Smooth muscle cell (in vitro differentiated cells): Measurements from ENCODE around the gene ADCY5. TPM values are rescaled to one million over a fixed set of nuclear protein-coding genes. Genes with fewer than 3 reads are reported as not detected.

ENCODE experiments used
- DNase-seq: peaks from one replicate; lab custom pipeline; 2025; ENCODE audit not compliant: unreplicated experiment; lab: John Stamatoyannopoulos, UW
- H2AFZ ChIP-seq: fragments of 200-600 bp; sonication (generic); 2 replicates; pipeline ENCODE4 v1.6.0; 2016; ENCODE audit warnings: antibody characterized with exemption, low read depth, mild to moderate bottlenecking
- H3F3A ChIP-seq: fragments of 200-600 bp; sonication (generic); 2 replicates; pipeline ENCODE4 v1.6.0; 2017; ENCODE audit warnings: antibody characterized with exemption, low read depth
- H3K27ac ChIP-seq: fragments of 200-600 bp; sonication (generic); 2 replicates; pipeline ENCODE4 v1.5.1; 2016; ENCODE audit warnings: low read depth, mild to moderate bottlenecking
- H3K27me3 ChIP-seq: fragments of 200-600 bp; sonication (generic); 2 replicates; pipeline ENCODE4 v1.6.1; 2016; ENCODE audit warnings: low read depth, mild to moderate bottlenecking
- H3K36me3 ChIP-seq: fragments of 200-600 bp; sonication (generic); 2 replicates; pipeline ENCODE4 v1.5.1; 2016; ENCODE audit warnings: low read depth
- H3K4me1 ChIP-seq: fragments of 200-600 bp; sonication (generic); 2 replicates; pipeline ENCODE4 v1.5.1; 2016; ENCODE audit warnings: low read depth
- H3K4me2 ChIP-seq: fragments of 200-600 bp; sonication (generic); 2 replicates; pipeline ENCODE4 v1.6.0; 2016; ENCODE audit warnings: mild to moderate bottlenecking
- H3K4me3 ChIP-seq: fragments of 200-600 bp; sonication (generic); 2 replicates; pipeline ENCODE4 v1.5.1; 2016; ENCODE audit warnings: mild to moderate bottlenecking
- H3K79me2 ChIP-seq: fragments of 200-600 bp; sonication (generic); 2 replicates; pipeline ENCODE4 v1.6.0; 2016; ENCODE audit warnings: low read depth, mild to moderate bottlenecking
- H3K9ac ChIP-seq: fragments of 200-600 bp; sonication (generic); 2 replicates; pipeline ENCODE4 v1.6.0; 2016; ENCODE audit warnings: low read depth
- H3K9me3 ChIP-seq: fragments of 200-600 bp; sonication (generic); replicated peaks from 2 replicates; pipeline ENCODE4 v1.5.1; 2016; ENCODE audit warnings: low read depth
- H4K20me1 ChIP-seq: fragments of 200-600 bp; sonication (generic); 2 replicates; pipeline ENCODE4 v1.6.0; 2016; ENCODE audit warnings: low read depth
- WGBS: methylation state at CpG from one replicate; pipeline ENCODE4 v1.1.7; 2016; ENCODE audit warnings: low lambda C conversion rate; 5-methylcytosine and 5-hydroxymethylcytosine counted together
- polyA plus RNA-seq: library from polyadenylated mRNA; unstranded; fragments of >200 nt; fragmentation: Nextera tagmentation; extraction: Ambion mirVana; gene quantifications from 2 replicates; pipeline ENCODE4 v1.2.1, GENCODE V29; 2016
- total RNA-seq: library from RNA; depleted of rRNA; stranded (reverse); fragments of >200 nt; gene quantifications from 2 replicates; pipeline ENCODE4 v1.2.3, GENCODE V29; 2014
- TF ChIP-seq, protein P1 (sequence below): fragments of 200-600 bp; sonication (generic); IDR thresholded peaks from 2 replicates; pipeline ENCODE4 v1.5.1; 2017; ENCODE audit warnings: borderline replicate concordance, mild to moderate bottlenecking, antibody characterized with exemption; ENCODE audit not compliant: insufficient read depth, poor library complexity, severe bottlenecking

Gene ADCY5
- total and polyA plus RNA-seq, 2 experiments from 2014 or later: 0.50 to 0.58 TPM

DNA sequence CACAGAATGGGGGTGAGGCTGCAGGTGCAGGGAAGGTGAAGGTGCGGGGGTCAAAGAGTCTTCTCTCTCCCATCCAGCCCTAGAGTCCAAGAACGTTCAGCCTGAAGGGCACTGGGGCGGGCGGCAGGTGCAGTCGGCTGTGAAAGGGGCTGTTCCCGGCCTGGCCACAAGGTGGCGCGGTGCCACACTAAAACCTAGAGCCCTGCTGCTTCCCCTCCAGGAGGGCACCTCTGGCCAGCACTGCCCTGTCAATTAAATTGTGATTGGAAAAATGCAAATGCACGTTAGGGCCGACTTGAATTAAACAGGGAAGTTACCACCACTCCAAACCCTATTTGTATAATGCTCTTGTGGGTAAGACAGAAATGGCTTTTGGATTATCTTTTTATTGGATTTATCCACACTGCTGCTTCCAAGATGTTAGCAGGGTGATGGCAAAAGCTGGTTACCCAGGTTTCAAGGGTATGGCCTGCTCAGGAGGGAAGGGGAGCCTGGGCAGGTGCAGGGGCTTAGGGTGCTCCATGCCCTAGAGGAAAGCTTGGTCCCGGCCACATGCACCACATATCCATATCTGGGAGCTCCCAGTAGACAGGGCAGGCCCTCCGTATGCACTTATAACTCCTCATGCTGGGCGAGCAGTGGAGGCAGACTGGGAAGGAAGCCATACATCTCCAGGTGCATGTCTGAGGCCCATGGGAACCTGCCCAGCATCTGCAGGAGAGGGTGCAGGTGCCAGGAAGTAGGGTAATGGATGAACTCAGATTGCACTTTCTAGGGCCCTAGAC is 119.8 kb downstream of the ADCY5 start:
- Histone ChIP-seq H4K20me1 (no peaks in the 10 kb centered on the region), H3K4me1 (peaks cover 13% of the 10 kb centered on the region), H3K27ac (no peak overlapping the region), H3K9ac (no peak overlapping the region), H3K9me3 (no peaks in the 10 kb centered on the region), H3K27me3 (peaks cover 7% of the 10 kb centered on the region), H3F3A (no peaks in the 10 kb centered on the region), H2AFZ (no peak overlapping the region), H3K79me2 (no peaks in the 10 kb centered on the region), H3K4me2 (no peak overlapping the region), H3K36me3 (no peaks in the 10 kb centered on the region), H3K4me3 (no peak overlapping the region)
- TF ChIP-seq, protein P1, sequence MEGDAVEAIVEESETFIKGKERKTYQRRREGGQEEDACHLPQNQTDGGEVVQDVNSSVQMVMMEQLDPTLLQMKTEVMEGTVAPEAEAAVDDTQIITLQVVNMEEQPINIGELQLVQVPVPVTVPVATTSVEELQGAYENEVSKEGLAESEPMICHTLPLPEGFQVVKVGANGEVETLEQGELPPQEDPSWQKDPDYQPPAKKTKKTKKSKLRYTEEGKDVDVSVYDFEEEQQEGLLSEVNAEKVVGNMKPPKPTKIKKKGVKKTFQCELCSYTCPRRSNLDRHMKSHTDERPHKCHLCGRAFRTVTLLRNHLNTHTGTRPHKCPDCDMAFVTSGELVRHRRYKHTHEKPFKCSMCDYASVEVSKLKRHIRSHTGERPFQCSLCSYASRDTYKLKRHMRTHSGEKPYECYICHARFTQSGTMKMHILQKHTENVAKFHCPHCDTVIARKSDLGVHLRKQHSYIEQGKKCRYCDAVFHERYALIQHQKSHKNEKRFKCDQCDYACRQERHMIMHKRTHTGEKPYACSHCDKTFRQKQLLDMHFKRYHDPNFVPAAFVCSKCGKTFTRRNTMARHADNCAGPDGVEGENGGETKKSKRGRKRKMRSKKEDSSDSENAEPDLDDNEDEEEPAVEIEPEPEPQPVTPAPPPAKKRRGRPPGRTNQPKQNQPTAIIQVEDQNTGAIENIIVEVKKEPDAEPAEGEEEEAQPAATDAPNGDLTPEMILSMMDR: peak; percentile 91
- 31% methylated on average over 13 of the region's 13 CpGs for WGBS
- DNase-seq: peak; percentile 43

DNA sequence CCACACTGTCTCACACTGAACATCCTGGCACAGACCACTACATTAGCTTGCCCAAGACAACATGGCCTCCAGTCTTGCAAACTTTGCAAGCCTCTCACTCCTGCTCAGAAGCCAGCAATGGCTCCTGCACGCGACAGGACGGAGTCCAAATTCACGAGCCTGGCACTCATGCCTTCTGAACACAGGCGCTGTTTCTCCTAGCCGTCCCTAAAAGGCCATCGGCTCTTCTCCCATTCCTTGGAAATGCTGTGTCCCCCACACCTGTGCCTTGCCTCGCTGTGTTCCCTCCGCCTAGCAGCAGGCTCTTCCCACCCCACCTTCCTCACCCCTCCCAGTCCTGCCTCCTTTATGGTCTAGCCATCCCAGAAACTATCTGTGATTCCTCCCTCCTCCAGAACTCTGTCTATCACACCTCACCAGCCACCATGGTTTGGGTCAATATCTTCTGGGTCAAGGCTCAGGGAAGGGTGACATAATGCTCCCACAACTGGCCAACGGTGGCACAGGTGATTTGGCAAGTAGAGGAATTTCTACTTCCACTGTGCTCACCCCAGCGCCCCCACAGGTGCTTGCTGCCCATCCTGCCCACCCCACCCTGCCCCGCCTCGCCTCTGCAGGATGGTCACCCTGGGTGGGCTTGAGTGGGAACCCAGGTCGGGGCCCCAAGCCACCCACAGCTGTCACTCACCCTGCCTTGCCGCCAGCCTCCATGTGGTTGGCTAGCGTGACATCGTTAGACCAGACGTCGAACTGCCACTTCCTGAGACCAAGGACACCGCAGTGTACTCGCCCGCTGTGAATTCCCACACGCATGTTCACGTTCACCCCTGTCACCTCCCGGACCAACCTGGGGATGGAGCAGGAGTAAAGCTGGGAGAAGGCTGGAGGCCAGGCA is 120.7 kb downstream of the ADCY5 start:
- Histone ChIP-seq H3K9ac (no peak overlapping the region), H3F3A (no peaks in the 10 kb centered on the region), H3K36me3 (no peaks in the 10 kb centered on the region), H3K79me2 (no peaks in the 10 kb centered on the region), H4K20me1 (no peaks in the 10 kb centered on the region), H3K4me3 (no peak overlapping the region), H3K4me2 (no peak overlapping the region), H3K9me3 (no peaks in the 10 kb centered on the region), H3K4me1 (peaks cover 13% of the 10 kb centered on the region), H3K27me3 (peaks cover 7% of the 10 kb centered on the region), H2AFZ (no peak overlapping the region), H3K27ac (no peak overlapping the region)
- TF ChIP-seq, protein P1: no peak
- DNase-seq: no peak
- 77% methylated on average over 25 of the region's 25 CpGs for WGBS

GRCh38 chr3:123327480-123327879 is 121.4 kb downstream of the ADCY5 start:
- H3K27ac ChIP-seq: no peak overlapping the region
- no peak overlapping the region for H3K4me3 ChIP-seq
- no peak overlapping the region for H3K4me2 ChIP-seq
- no peak for DNase-seq
- H3K9me3 ChIP-seq: no peaks in the 10 kb centered on the region
- peaks cover 13% of the 10 kb centered on the region for H3K4me1 ChIP-seq
- peaks cover 7% of the 10 kb centered on the region for H3K27me3 ChIP-seq
- no peak overlapping the region for H2AFZ ChIP-seq
- TF ChIP-seq, protein P1: no peak
- H3K36me3 ChIP-seq: no peaks in the 10 kb centered on the region
- H3K9ac ChIP-seq: no peak overlapping the region
- H4K20me1 ChIP-seq: no peaks in the 10 kb centered on the region
- 83% methylated on average over 12 of the region's 12 CpGs for WGBS
- H3F3A ChIP-seq: no peaks in the 10 kb centered on the region
- no peaks in the 10 kb centered on the region for H3K79me2 ChIP-seq
